Heart left ventricle (tissue), 16 donors: ENCODE results near the gene PRRG2. TPM values are rescaled to one million over a fixed set of nuclear protein-coding genes. Genes with fewer than 3 reads are reported as not detected.
A peak's percentile ranks its signal among the peaks of the same experiment; 100 is the strongest.

Experiments
- ATAC-seq, 4 donors: fragments of 200-7000 bp; cut with Tn5 transposase; one replicate each; pipeline ENCODE4 v1.9.1; 2020 to 2022; ENCODE audit warnings: moderate library complexity in 4 of 4, mild to moderate bottlenecking in 3 of 4, moderate number of reproducible peaks in 1 of 4
- DNase-seq, 5 donors: peaks; one replicate each; pipeline ENCODE4 v3.0.0-alpha.2; 2020
- H3K27ac ChIP-seq, 12 donors: fragments of 200-600 bp; sonication (generic) in 4 of 12; one replicate each; pipeline versions ENCODE4 v1.5.0 to v1.8.0; 2016 to 2022; ENCODE audit warnings: mild to moderate bottlenecking in 2 of 12
- H3K27me3 ChIP-seq, 9 donors: fragments of 200-600 bp; sonication (generic) in 2 of 9; one replicate each; pipeline versions ENCODE4 v1.5.1 to v1.8.0; 2016 to 2022; ENCODE audit warnings: mild to moderate bottlenecking in 3 of 9
- H3K36me3 ChIP-seq, 9 donors: fragments of 200-600 bp; sonication (generic) in 2 of 9; one replicate each; pipeline versions ENCODE4 v1.5.0 to v1.8.0; 2018 to 2022; ENCODE audit warnings: mild to moderate bottlenecking in 2 of 9
- H3K4me1 ChIP-seq, 12 donors: fragments of 200-600 bp; sonication (generic) in 4 of 12; one replicate each; pipeline versions ENCODE4 v1.5.0 to v1.8.0; 2016 to 2022; ENCODE audit warnings: mild to moderate bottlenecking in 3 of 12
- H3K4me3 ChIP-seq, 12 donors: fragments of 200-600 bp; sonication (generic) in 4 of 12; one replicate each; pipeline versions ENCODE4 v1.5.0 to v1.8.0; 2017 to 2022; ENCODE audit warnings: mild to moderate bottlenecking in 9 of 12, moderate library complexity in 4 of 12
- H3K9me3 ChIP-seq, 12 donors: fragments of 200-600 bp; sonication (generic) in 4 of 12; one replicate each; pipeline versions ENCODE4 v1.5.0 to v1.8.0; 2016 to 2022; ENCODE audit warnings: mild to moderate bottlenecking in 1 of 12
- CTCF ChIP-seq, 12 donors: fragments of 200-600 bp; sonication (generic) in 4 of 12; IDR thresholded peaks; one replicate each; pipeline versions ENCODE4 v1.5.0 to v1.8.0; 2018 to 2022; ENCODE audit warnings: antibody characterized with exemption in 12 of 12, mild to moderate bottlenecking in 5 of 12
- POLR2A ChIP-seq, 2 donors: fragments of 450-650 bp; IDR thresholded peaks; one replicate each; pipeline ENCODE4 v1.6.1; 2017; ENCODE audit warnings: antibody characterized with exemption in 2 of 2, mild to moderate bottlenecking in 2 of 2, moderate library complexity in 2 of 2
- WGBS, 4 donors: extraction: QIAGEN DNeasy Blood & Tissue Kit in 2 of 4; methylation state at CpG; one replicate each; pipeline versions ENCODE4 v1.1.5 to v1.1.7; 2013 to 2018; 5-methylcytosine and 5-hydroxymethylcytosine counted together
- intact Hi-C, 10 donors: fragments of 100-400 bp; cut with DNase I; formaldehyde crosslinking; loops; one replicate each; pipeline versions ENCODE4 v1.11.1 to v1.14.2; 2022
- polyA plus RNA-seq, 2 donors: library from polyadenylated mRNA; stranded (reverse); fragments of 200-250 nt; gene quantifications; one replicate each; pipeline ENCODE4 v1.2.3, GENCODE V29; 2013
- total RNA-seq, 9 donors: library from RNA; depleted of rRNA in 2 of 9; stranded (reverse); fragments of >200 nt in 2 of 9; fragmentation: NEBNext Ultra II Directional in 3 of 9; extraction: Animal tissue kit (Norgen Biotek cat#: 25700) in 3 of 9; gene quantifications; one replicate each; pipeline versions ENCODE4 v1.1.0 to v1.2.4, GENCODE V29; 2016 to 2023
- donor health status: ischemic (EF 13 %, LVEDD 7.1; RV severe dilation, severe dysfunction).
- donor health status: healthy with polysubstance abuse.
- donor health status: DM: no; HTN: yes; CAD: no.
- donor health status: DM: no; HTN: no; CAD: no.
- donor health status: ischemic (EF 25% LVEDD 6.9; RV normal size, moderate dysfunction).
- donor health status: ischemic (EF 25% LVEDD 5.7; RV mildly dilated, moderate dysfunction).
- donor health status: healthy.
- donor health status: DM: yes; HTN: yes; CAD: no.
- donor health status: ischemic (EF 35%, LVEDD 5.7; RV mildly dilated, moderate dysfunction).
- donor health status: nonischemic (EF 11% LVEDD 7.7; RV severe dilation, severe dysfunction).
- donor health status: DM: yes; HTN: yes; CAD: no.
- donor health status: PGD.
- donor health status: ischemic (EF 29% LVEDD 5.4; RV normal size, mild dysfunction).
- donor health status: nonischemic (EF 23%, LVEDD 6.1; RV moderate dilation, normal function).

Gene PRRG2
- total and polyA plus RNA-seq, 11 donors = 0.27 to 3.2 (median 0.88) TPM; not detected in 1

- no peak for TF ChIP-seq CTCF (IDR thresholded peaks at IDR 0.05)
- no peaks in the 10 kb centered on the region for H3K9me3 ChIP-seq
- H3K27ac ChIP-seq = peak within 1 kb of the TSS; percentile 82 to 99 (median 94)
- peaks cover 0 to 26% (median 22%) of the 10 kb centered on the region in 9 donors for H3K36me3 ChIP-seq
- H3K27me3 ChIP-seq = no peaks in the 10 kb centered on the region
- ATAC-seq = peak; percentile 46 to 72 (median 58)
- H3K4me1 ChIP-seq = peaks cover 5 to 35% (median 20%) of the 10 kb centered on the region in 12 donors
- intact Hi-C loops = loop anchor here in 9 of 10 donors (1.0 to 10.0 kb wide), 8 partner anchors 46 to 86 kb away; partner anchors contain the start of genes PRMT1 (in 3 of the 9), RRAS (in 2 of the 9), BCL2L12 (in 1 of the 9) and IRF3 (in 1 of the 9)
- DNase-seq = peak; percentile 62 to 79 (median 70)
- H3K4me3 ChIP-seq = peak within 1 kb of the TSS; percentile 68 to 96 (median 80)
- 0 to 1% (median 0%) methylated on average over 42 to 55 of the region's 66 CpGs for WGBS, 4 donors
Measured at GRCh38 chr19:49590971-49591730, 10.0 kb downstream of the PRRG2 start, which contains the start of gene PRR12. Gene PRR12, plus strand, starts transcription at chr19:49591182. Its CDS starts 473 bp downstream, at chr19:49591655.

GRCh38 chr19:49591731-49592485 is 10.8 kb downstream of the PRRG2 start:
- 1 to 2% (median 1%) methylated on average over 30 to 51 of the region's 51 CpGs for WGBS, 4 donors
- H3K9me3 ChIP-seq = no peaks in the 10 kb centered on the region
- H3K27ac ChIP-seq = peak overlapping the region; percentile 77 to 99 (median 94)
- H3K36me3 ChIP-seq = peaks cover 0 to 32% (median 27%) of the 10 kb centered on the region in 9 donors
- intact Hi-C loops = loop anchor here in 9 of 10 donors (2.0 to 10.0 kb wide), 7 partner anchors 45 to 85 kb away; partner anchors contain the start of genes PRMT1 (in 3 of the 9), BCL2L12 (in 1 of the 9), IRF3 (in 1 of the 9) and RRAS (in 1 of the 9)
- H3K4me1 ChIP-seq = peaks cover 5 to 35% (median 20%) of the 10 kb centered on the region in 12 donors
- H3K27me3 ChIP-seq = no peaks in the 10 kb centered on the region
- peak overlapping the region; percentile 68 to 96 (median 80) for H3K4me3 ChIP-seq
- ATAC-seq (no peak), DNase-seq (peak in 2 of 5 donors; percentile 56 to 59)
- TF ChIP-seq POLR2A (IDR thresholded peaks at IDR 0.05) = no peak
- TF ChIP-seq CTCF (IDR thresholded peaks at IDR 0.05) = no peak

DNA sequence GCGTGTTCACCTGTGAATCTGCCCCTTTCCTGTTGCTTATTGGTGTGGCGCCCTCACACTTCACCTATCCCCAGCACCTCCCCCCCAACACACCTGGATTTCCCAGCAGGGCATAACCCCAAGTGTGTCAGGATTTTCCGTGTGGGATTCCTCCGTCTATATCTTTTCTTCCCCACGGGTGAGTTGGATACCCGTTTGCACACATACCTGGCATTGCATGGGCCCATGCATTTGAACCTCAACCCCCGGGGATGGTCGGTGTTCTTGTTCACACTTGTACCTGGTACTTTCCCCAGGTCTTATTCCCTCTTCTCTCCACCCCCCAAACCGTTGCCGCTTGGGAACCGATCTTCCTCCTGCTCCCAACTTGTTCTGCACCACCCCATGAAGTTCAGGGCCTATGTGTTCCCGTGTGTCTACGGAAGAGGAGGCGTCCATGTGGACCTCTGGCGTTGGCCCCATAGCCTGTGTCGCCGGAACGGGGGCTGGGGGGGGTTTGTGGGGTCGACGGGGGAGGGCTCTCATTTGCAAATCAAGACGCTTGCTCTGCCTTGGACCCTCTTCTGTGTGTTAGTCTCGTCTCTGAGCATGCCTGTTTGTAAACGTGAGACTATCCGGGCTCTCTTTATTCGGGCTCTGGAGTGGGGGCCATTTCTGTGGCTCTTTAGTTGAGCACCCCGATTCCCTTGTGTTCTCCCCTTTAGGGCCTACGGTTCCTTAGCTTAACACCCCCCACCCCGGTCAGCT is 11.5 kb downstream of the PRRG2 start:
- peak overlapping the region; percentile 68 to 96 (median 80) for H3K4me3 ChIP-seq
- peaks cover 5 to 35% (median 20%) of the 10 kb centered on the region in 12 donors for H3K4me1 ChIP-seq
- WGBS, 4 donors = 7 to 15% (median 12%) methylated on average over 23 to 28 of the region's 28 CpGs
- intact Hi-C loops = loop anchor here in 7 of 10 donors (1.0 to 10.0 kb wide), 6 partner anchors 45 to 85 kb away; partner anchors contain the start of genes PRMT1 (in 3 of the 7) and RRAS (in 1 of the 7)
- no peaks in the 10 kb centered on the region for H3K9me3 ChIP-seq
- H3K27ac ChIP-seq = peak overlapping the region in 11 of 12 donors; percentile 35 to 99 (median 94)
- ATAC-seq (no peak), DNase-seq (no peak)
- H3K27me3 ChIP-seq = no peaks in the 10 kb centered on the region
- H3K36me3 ChIP-seq = peaks cover 0 to 40% (median 35%) of the 10 kb centered on the region in 9 donors
- TF ChIP-seq CTCF (IDR thresholded peaks at IDR 0.05) (no peak), POLR2A (IDR thresholded peaks at IDR 0.05) (no peak)
